ENCODE measurements around the gene SPAG17. TPM values are rescaled to one million over a fixed set of nuclear protein-coding genes. Genes with fewer than 3 reads are reported as not detected.

Gene SPAG17
- total RNA-seq, 2 experiments from 2014 or later = not detected

DNA sequence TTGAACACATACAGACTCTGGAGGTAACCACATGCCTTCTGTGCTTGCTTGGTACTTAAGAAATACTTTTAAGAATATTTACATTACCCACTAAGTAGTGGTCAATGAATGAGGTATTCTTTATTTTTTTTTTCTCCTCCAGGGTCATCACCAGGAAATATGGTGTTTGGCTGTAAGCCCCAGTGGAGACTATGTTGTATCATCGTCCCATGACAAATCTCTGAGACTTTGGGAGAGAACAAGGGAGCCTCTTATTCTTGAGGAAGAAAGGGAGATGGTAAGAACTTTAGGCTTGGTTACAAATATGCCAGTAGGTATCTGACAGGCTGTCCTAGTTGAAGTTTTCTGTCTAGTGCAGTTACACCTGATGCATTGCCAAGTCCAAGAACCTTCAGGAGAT is 232.6 kb downstream of the SPAG17 start:
- intact Hi-C loops (cut with DNase I, micrococcal nuclease) = no loop called here

DNA sequence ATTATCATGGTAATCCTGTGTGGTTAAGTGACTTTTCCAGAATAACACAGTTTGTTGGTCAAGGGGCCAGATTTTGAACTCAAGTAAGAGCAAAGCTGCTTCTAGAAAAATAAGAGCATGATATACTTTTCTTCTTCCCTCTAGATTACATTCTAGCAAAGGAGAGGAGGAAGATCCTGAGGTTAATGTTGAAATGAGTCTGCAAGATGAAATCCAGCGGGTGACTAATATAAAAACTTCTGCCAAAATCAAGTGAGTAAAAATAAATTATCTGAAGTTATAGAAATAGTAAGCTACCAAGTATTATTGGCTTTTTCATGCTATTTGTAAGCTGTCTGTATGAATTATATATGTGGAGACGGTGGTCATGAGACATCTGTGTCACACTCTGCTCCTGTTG is 242.7 kb downstream of the SPAG17 start:
- Histone ChIP-seq H3K4me3 (ENCODE audit: low read length) (no peak overlapping the region), H3K36me3 (ENCODE audit: insufficient read depth, low read length) (peaks cover 94% of the 10 kb centered on the region), H3K27me3 (ENCODE audit: control insufficient read depth in 1 of 2, insufficient read depth in 2 of 2, low read length in 2 of 2) (no peaks in the 10 kb centered on the region), H3K4me1 (ENCODE audit: insufficient read depth, low read length) (no peaks in the 10 kb centered on the region), H3K9me3 (ENCODE audit: control insufficient read depth in 1 of 2, insufficient read depth in 1 of 2, low read length in 2 of 2) (no peaks in the 10 kb centered on the region), H3K27ac (ENCODE audit: low read depth in 1 of 2, low read length in 2 of 2) (no peak overlapping the region)
- Mint-ChIP-seq H3K36me3 (ENCODE audit: low read depth) (peaks cover 93% of the 10 kb centered on the region), H3K27me3 (no peaks in the 10 kb centered on the region), H3K9me3 (no peaks in the 10 kb centered on the region), H3K4me1 (ENCODE audit: low read depth) (no peaks in the 10 kb centered on the region), H3K27ac (no peak overlapping the region), H3K4me3 (no peak overlapping the region)
- CTCF ChIA-PET = no interaction called here
- DNase-seq = no peak
- no peak for ATAC-seq (ENCODE audit: poor library complexity)
- TF ChIP-seq, protein P1, sequence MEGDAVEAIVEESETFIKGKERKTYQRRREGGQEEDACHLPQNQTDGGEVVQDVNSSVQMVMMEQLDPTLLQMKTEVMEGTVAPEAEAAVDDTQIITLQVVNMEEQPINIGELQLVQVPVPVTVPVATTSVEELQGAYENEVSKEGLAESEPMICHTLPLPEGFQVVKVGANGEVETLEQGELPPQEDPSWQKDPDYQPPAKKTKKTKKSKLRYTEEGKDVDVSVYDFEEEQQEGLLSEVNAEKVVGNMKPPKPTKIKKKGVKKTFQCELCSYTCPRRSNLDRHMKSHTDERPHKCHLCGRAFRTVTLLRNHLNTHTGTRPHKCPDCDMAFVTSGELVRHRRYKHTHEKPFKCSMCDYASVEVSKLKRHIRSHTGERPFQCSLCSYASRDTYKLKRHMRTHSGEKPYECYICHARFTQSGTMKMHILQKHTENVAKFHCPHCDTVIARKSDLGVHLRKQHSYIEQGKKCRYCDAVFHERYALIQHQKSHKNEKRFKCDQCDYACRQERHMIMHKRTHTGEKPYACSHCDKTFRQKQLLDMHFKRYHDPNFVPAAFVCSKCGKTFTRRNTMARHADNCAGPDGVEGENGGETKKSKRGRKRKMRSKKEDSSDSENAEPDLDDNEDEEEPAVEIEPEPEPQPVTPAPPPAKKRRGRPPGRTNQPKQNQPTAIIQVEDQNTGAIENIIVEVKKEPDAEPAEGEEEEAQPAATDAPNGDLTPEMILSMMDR (IDR thresholded peaks at IDR 0.05) = no peak
- intact Hi-C loops (cut with DNase I, micrococcal nuclease) = no loop called here
- POLR2A ChIA-PET = no interaction called here

More for the DNA sequence above, 232.6 kb downstream of the SPAG17 start:
- POLR2A ChIA-PET = no interaction called here
- Histone ChIP-seq H3K4me1 (ENCODE audit: insufficient read depth, low read length) (no peaks in the 10 kb centered on the region), H3K4me3 (ENCODE audit: low read length) (no peak overlapping the region), H3K27ac (ENCODE audit: low read depth in 1 of 2, low read length in 2 of 2) (no peak overlapping the region), H3K36me3 (ENCODE audit: insufficient read depth, low read length) (peaks cover 98% of the 10 kb centered on the region), H3K27me3 (ENCODE audit: control insufficient read depth in 1 of 2, insufficient read depth in 2 of 2, low read length in 2 of 2) (no peaks in the 10 kb centered on the region), H3K9me3 (ENCODE audit: control insufficient read depth in 1 of 2, insufficient read depth in 1 of 2, low read length in 2 of 2) (no peaks in the 10 kb centered on the region)
- DNase-seq (no peak), ATAC-seq (ENCODE audit: poor library complexity) (no peak)
- no peak overlapping the region for H3K4me3 Mint-ChIP-seq
- CTCF ChIA-PET = no interaction called here
- no peaks in the 10 kb centered on the region for H3K4me1 Mint-ChIP-seq (ENCODE audit: low read depth)
- TF ChIP-seq, protein P1 (IDR thresholded peaks at IDR 0.05) = no peak
- no peaks in the 10 kb centered on the region for H3K9me3 Mint-ChIP-seq
- H3K27ac Mint-ChIP-seq = no peak overlapping the region
- no peaks in the 10 kb centered on the region for H3K27me3 Mint-ChIP-seq
- H3K36me3 Mint-ChIP-seq (ENCODE audit: low read depth) = peaks cover 99% of the 10 kb centered on the region

GRCh38 chr1:117933769-117934168 is 251.3 kb downstream of the SPAG17 start:
- Mint-ChIP-seq H3K9me3 (no peaks in the 10 kb centered on the region), H3K4me1 (ENCODE audit: low read depth) (peaks cover 53% of the 10 kb centered on the region), H3K27me3 (no peaks in the 10 kb centered on the region), H3K36me3 (ENCODE audit: low read depth) (peaks cover 74% of the 10 kb centered on the region), H3K4me3 (no peak overlapping the region), H3K27ac (no peak overlapping the region)
- TF ChIP-seq, protein P1 (IDR thresholded peaks at IDR 0.05) = no peak
- DNase-seq (no peak), ATAC-seq (ENCODE audit: poor library complexity) (no peak)
- Histone ChIP-seq H3K27me3 (ENCODE audit: control insufficient read depth in 1 of 2, insufficient read depth in 2 of 2, low read length in 2 of 2) (no peaks in the 10 kb centered on the region), H3K4me1 (ENCODE audit: insufficient read depth, low read length) (peaks cover 17% of the 10 kb centered on the region), H3K27ac (ENCODE audit: low read depth in 1 of 2, low read length in 2 of 2) (no peak overlapping the region), H3K36me3 (ENCODE audit: insufficient read depth, low read length) (peaks cover 50% of the 10 kb centered on the region), H3K4me3 (ENCODE audit: low read length) (no peak overlapping the region), H3K9me3 (ENCODE audit: control insufficient read depth in 1 of 2, insufficient read depth in 1 of 2, low read length in 2 of 2) (no peaks in the 10 kb centered on the region)
- ChIA-PET CTCF (no interaction called here), POLR2A (no interaction called here)
- intact Hi-C loops (cut with DNase I, micrococcal nuclease) = loop anchor here in 1 of 2 experiments (5.0 kb wide), 1 partner anchor 566 kb away; the partner anchor contains the start of gene MAN1A2

Measured in CD4-positive, alpha-beta T cell (primary cell).